ENCODE results near the gene CHP2. TPM values are rescaled to one million over a fixed set of nuclear protein-coding genes. Genes with fewer than 3 reads are reported as not detected.

CHP2 gene
- total RNA-seq, 1 experiment from 2014 or later = 1.4 TPM

- H2AK5ac ChIP-seq (ENCODE audit: insufficient read length, low read length) = no peak overlapping the region
- no peak for DNase-seq
- no peak overlapping the region for H4K91ac ChIP-seq (ENCODE audit: insufficient read length, low read depth, low read length)
Measured at GRCh38 chr16:23705517-23705902, 49.3 kb upstream of the CHP2 start.

More at GRCh38 chr16:23705517-23705902, 49.3 kb upstream of the CHP2 start:
- Histone ChIP-seq H3K9ac (ENCODE audit: extremely low read depth, insufficient read length, low read length) (no peak overlapping the region), H3K27ac (ENCODE audit: insufficient read length, low read depth, low read length) (no peak overlapping the region), H3K27me3 (ENCODE audit: insufficient read depth, low read length) (no peaks in the 10 kb centered on the region), H2BK12ac (ENCODE audit: insufficient read length, low read depth, low read length) (no peak overlapping the region), H2BK15ac (ENCODE audit: low read depth, low read length) (no peak overlapping the region), H3K14ac (ENCODE audit: insufficient read depth, low read length) (no peak overlapping the region), H3K56ac (ENCODE audit: insufficient read length, low read depth, low read length) (no peak overlapping the region), H3T11ph (ENCODE audit: low read length) (no peak overlapping the region), H3K18ac (ENCODE audit: insufficient read length, low read depth, low read length) (no peak overlapping the region), H3K23ac (ENCODE audit: insufficient read length, low read depth, low read length) (no peak overlapping the region), H2BK120ac (ENCODE audit: low read depth, low read length, poor library complexity, severe bottlenecking) (no peak overlapping the region), H3K4me2 (ENCODE audit: insufficient read depth, insufficient read length, low read length) (no peak overlapping the region), H3K9me3 (ENCODE audit: control insufficient read depth, low read depth, low read length) (peaks cover 5% of the 10 kb centered on the region), H2BK5ac (ENCODE audit: insufficient read length, low read length) (no peak overlapping the region), H3K79me2 (ENCODE audit: insufficient read depth, low read length) (no peaks in the 10 kb centered on the region), H4K20me1 (ENCODE audit: control insufficient read depth, insufficient read depth, insufficient read length) (no peaks in the 10 kb centered on the region), H2BK20ac (ENCODE audit: low read depth, low read length, poor library complexity, severe bottlenecking) (no peak overlapping the region), H3K4ac (ENCODE audit: low read depth, low read length) (no peak overlapping the region), H3K23me2 (ENCODE audit: insufficient read length, low read depth, low read length, poor library complexity, severe bottlenecking) (no peaks in the 10 kb centered on the region), H4K5ac (ENCODE audit: insufficient read length, low read depth, low read length) (no peak overlapping the region), H4K8ac (replicated peaks; ENCODE audit: insufficient read length, low read depth, low read length) (no peak overlapping the region), H2AFZ (ENCODE audit: low read length) (no peak overlapping the region), H3K4me1 (ENCODE audit: insufficient read depth, low read length) (no peaks in the 10 kb centered on the region), H3K79me1 (ENCODE audit: insufficient read depth, low read depth, low read length, poor library complexity, severe bottlenecking) (no peaks in the 10 kb centered on the region)
- TF ChIP-seq, protein P1, sequence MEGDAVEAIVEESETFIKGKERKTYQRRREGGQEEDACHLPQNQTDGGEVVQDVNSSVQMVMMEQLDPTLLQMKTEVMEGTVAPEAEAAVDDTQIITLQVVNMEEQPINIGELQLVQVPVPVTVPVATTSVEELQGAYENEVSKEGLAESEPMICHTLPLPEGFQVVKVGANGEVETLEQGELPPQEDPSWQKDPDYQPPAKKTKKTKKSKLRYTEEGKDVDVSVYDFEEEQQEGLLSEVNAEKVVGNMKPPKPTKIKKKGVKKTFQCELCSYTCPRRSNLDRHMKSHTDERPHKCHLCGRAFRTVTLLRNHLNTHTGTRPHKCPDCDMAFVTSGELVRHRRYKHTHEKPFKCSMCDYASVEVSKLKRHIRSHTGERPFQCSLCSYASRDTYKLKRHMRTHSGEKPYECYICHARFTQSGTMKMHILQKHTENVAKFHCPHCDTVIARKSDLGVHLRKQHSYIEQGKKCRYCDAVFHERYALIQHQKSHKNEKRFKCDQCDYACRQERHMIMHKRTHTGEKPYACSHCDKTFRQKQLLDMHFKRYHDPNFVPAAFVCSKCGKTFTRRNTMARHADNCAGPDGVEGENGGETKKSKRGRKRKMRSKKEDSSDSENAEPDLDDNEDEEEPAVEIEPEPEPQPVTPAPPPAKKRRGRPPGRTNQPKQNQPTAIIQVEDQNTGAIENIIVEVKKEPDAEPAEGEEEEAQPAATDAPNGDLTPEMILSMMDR (conservative IDR thresholded peaks at IDR 0.05) = no peak
- Mint-ChIP-seq H3K4me3 (no peak overlapping the region), H3K27ac (peak overlapping the region in 1 of 3 experiments; percentile 1; a peak in 1 of 7 replicates), H3K27me3 (ENCODE audit: low read depth) (peaks cover 17% of the 10 kb centered on the region), H3K4me1 (peaks cover 8 to 10% of the 10 kb centered on the region in 2 experiments), H3K9me3 (peaks cover 16 to 18% of the 10 kb centered on the region in 2 experiments), H3K36me3 (ENCODE audit: insufficient read depth in 1 of 3, low read depth in 3 of 3) (peaks cover 6 to 31% (median 11%) of the 10 kb centered on the region in 3 experiments)
- WGBS (ENCODE audit: extremely low coverage, insufficient read length, low lambda C conversion rate) = no CpG with 5 or more reads among the region's 2 CpGs
